A673 (cell line): ENCODE data around the gene DUSP18.

Source experiments
- CTCF ChIP-seq: fragments of 300-800, 200-600 bp; sonication (generic); conservative IDR thresholded peaks from 2 replicates; pipeline ENCODE4 v1.5.1; 2017; ENCODE audit warnings: low read depth, mild to moderate bottlenecking, antibody characterized with exemption, low read length, moderate library complexity, mixed read lengths
- EZH2 ChIP-seq: fragments of 200-600 bp; sonication (generic); IDR thresholded peaks from 2 replicates; pipeline ENCODE4 v1.6.1; 2017; ENCODE audit warnings: borderline replicate concordance, low read depth, mild to moderate bottlenecking, mixed read lengths, antibody characterized with exemption, low read length; ENCODE audit not compliant: poor library complexity, severe bottlenecking

- TF ChIP-seq CTCF, result no peak
- no peak for TF ChIP-seq EZH2
Observed at GRCh38 chr22:30667494-30668385, at the start of gene DUSP18.
